CD4-positive, CD25-positive, alpha-beta regulatory T cell (primary cell): Measurements from ENCODE around the gene OXLD1. TPM values are rescaled to one million over a fixed set of nuclear protein-coding genes. Genes with fewer than 3 reads are reported as not detected.

Experiments
- ATAC-seq, 2 donors: fragments of 150-1000 bp; cut with Tn5 transposase; one replicate each; pipeline ENCODE4 v1.10.0; 2021; ENCODE audit warnings: low read depth in 2 of 2, moderate number of reproducible peaks in 2 of 2, moderate library complexity in 1 of 2
- DNase-seq, 3 donors: peaks; one replicate each; pipeline versions ENCODE4 v3.0.0 to v3.0.0-alpha.2; 2012 to 2022; ENCODE audit warnings: mixed read lengths in 1 of 3
- H3K27ac ChIP-seq: one replicate; pipeline ENCODE4 v1.7.0; 2013; ENCODE audit warnings: mild to moderate bottlenecking, low read length; ENCODE audit not compliant: insufficient read depth, poor library complexity, severe bottlenecking
- H3K27me3 ChIP-seq: one replicate; pipeline ENCODE4 v1.7.0; 2013; ENCODE audit warnings: low read length; ENCODE audit not compliant: control insufficient read depth, insufficient read depth
- H3K36me3 ChIP-seq: one replicate; pipeline ENCODE4 v1.7.0; 2013; ENCODE audit warnings: mild to moderate bottlenecking, low read length, moderate library complexity; ENCODE audit not compliant: control insufficient read depth, insufficient read depth
- H3K4me1 ChIP-seq: 2 replicates; pipeline ENCODE4 v1.7.0; 2013; ENCODE audit warnings: mild to moderate bottlenecking, low read length; ENCODE audit not compliant: insufficient read depth, control insufficient read depth, poor library complexity, severe bottlenecking
- H3K4me3 ChIP-seq: one replicate; pipeline ENCODE4 v1.7.0; 2013; ENCODE audit warnings: low read depth, mild to moderate bottlenecking, low read length, moderate library complexity
- H3K9me3 ChIP-seq, 2 experiments: 1 replicate in 1 of 2; 2 replicates in 1 of 2; pipeline ENCODE4 v1.7.0; 2013; ENCODE audit warnings: low read length in 2 of 2, mild to moderate bottlenecking in 1 of 2, moderate library complexity in 1 of 2; ENCODE audit not compliant: control insufficient read depth in 2 of 2
- H3K27ac Mint-ChIP-seq, 3 donors: one replicate each; pipeline ENCODE4 v1.8.0; 2020 to 2022; ENCODE audit warnings: mild to moderate bottlenecking in 3 of 3, mixed read lengths in 3 of 3, moderate library complexity in 2 of 3
- H3K27me3 Mint-ChIP-seq: one replicate; pipeline ENCODE4 v1.8.0; 2022; ENCODE audit warnings: mild to moderate bottlenecking, mixed read lengths
- H3K36me3 Mint-ChIP-seq: one replicate; pipeline ENCODE4 v1.8.0; 2020; ENCODE audit warnings: mixed read lengths
- H3K4me1 Mint-ChIP-seq, 4 donors: one replicate each; pipeline ENCODE4 v1.8.0; 2020 to 2022; ENCODE audit warnings: mixed read lengths in 4 of 4, mild to moderate bottlenecking in 1 of 4
- H3K4me3 Mint-ChIP-seq, 4 donors: one replicate each; pipeline ENCODE4 v1.8.0; 2020 to 2022; ENCODE audit warnings: mild to moderate bottlenecking in 4 of 4, mixed read lengths in 4 of 4, moderate library complexity in 3 of 4
- H3K9me3 Mint-ChIP-seq, 7 donors: one replicate each; pipeline ENCODE4 v1.8.0; 2020 to 2022; ENCODE audit warnings: mixed read lengths in 7 of 7, mild to moderate bottlenecking in 3 of 7, moderate library complexity in 2 of 7
- polyA plus RNA-seq, 4 donors: library from polyadenylated mRNA; unstranded; fragments of 300-500 nt; fragmentation: Illumina TruSeq; gene quantifications; one replicate each; pipeline ENCODE4 v1.2.3, GENCODE V29; 2021
- total RNA-seq: library from RNA; stranded (reverse); gene quantifications from one replicate; pipeline ENCODE4 v1.2.3, GENCODE V29; 2022

Gene OXLD1
- total and polyA plus RNA-seq, 5 donors from 2014 or later = 37.7 to 108 (median 83.4) TPM

DNA sequence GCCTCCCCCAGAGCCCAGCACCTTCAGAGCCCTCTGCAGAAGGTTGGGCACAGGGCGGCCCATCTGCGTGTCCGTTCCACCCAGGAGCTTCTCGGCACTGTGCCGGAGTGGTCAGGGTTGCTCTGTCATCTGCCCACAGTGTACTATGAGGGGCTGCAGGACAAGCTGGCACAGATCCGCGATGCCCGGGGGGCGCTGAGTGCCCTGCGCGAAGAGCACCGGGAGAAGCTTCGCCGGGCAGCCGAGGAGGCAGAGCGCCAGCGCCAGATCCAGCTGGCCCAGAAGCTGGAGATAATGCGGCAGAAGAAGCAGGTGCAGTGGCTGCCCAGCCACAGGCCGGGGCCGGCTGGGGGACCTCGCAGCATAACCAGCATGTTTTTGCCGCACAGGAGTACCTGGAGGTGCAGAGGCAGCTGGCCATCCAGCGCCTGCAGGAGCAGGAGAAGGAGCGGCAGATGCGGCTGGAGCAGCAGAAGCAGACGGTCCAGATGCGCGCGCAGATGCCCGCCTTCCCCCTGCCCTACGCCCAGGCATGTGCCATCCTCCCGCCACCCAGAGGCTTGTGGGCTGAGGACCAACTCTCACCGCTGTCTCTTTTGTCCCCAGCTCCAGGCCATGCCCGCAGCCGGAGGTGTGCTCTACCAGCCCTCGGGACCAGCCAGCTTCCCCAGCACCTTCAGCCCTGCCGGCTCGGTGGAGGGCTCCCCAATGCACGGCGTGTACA, 30.0 kb upstream of the OXLD1 start:
- Histone ChIP-seq H3K27me3 (no peaks in the 10 kb centered on the region), H3K4me1 (peaks cover 5% of the 10 kb centered on the region), H3K4me3 (no peak overlapping the region), H3K27ac (no peak overlapping the region), H3K36me3 (peaks cover 59% of the 10 kb centered on the region), H3K9me3 (no peaks in the 10 kb centered on the region)
- Mint-ChIP-seq H3K4me3 (no peak overlapping the region), H3K4me1 (peaks cover 0 to 7% (median 0%) of the 10 kb centered on the region in 4 donors), H3K27ac (no peak overlapping the region), H3K9me3 (no peaks in the 10 kb centered on the region), H3K27me3 (no peaks in the 10 kb centered on the region), H3K36me3 (peaks cover 9% of the 10 kb centered on the region)
- ATAC-seq (no peak), DNase-seq (no peak)

DNA sequence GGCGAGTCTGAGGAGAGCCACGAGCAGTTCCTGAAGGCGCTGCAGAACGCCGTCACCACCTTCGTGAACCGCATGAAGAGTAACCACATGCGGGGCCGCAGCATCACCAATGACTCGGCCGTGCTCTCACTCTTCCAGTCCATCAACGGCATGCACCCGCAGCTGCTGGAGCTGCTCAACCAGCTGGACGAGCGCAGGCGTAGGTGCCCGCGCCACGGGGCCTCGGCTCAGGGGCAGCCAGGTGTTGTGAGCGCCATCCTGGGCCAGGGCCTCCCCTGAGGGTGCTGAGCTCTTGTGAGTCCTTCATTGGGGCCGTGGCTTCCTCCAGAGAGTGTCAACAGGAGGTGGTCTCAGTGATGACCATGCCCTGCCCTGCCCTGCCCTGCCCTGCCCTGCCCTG, 29.4 kb upstream of the OXLD1 start:
- no peaks in the 10 kb centered on the region for H3K9me3 ChIP-seq
- no peak overlapping the region for H3K4me3 ChIP-seq
- H3K9me3 Mint-ChIP-seq = no peaks in the 10 kb centered on the region
- H3K27ac ChIP-seq = no peak overlapping the region
- no peaks in the 10 kb centered on the region for H3K27me3 ChIP-seq
- H3K36me3 Mint-ChIP-seq = peaks cover 12% of the 10 kb centered on the region
- no peaks in the 10 kb centered on the region for H3K4me1 ChIP-seq
- H3K27me3 Mint-ChIP-seq = no peaks in the 10 kb centered on the region
- no peak overlapping the region for H3K4me3 Mint-ChIP-seq
- no peak for ATAC-seq
- H3K36me3 ChIP-seq = peaks cover 65% of the 10 kb centered on the region
- H3K27ac Mint-ChIP-seq = no peak overlapping the region
- H3K4me1 Mint-ChIP-seq = peaks cover 0 to 2% (median 0%) of the 10 kb centered on the region in 4 donors
- DNase-seq = no peak

DNA sequence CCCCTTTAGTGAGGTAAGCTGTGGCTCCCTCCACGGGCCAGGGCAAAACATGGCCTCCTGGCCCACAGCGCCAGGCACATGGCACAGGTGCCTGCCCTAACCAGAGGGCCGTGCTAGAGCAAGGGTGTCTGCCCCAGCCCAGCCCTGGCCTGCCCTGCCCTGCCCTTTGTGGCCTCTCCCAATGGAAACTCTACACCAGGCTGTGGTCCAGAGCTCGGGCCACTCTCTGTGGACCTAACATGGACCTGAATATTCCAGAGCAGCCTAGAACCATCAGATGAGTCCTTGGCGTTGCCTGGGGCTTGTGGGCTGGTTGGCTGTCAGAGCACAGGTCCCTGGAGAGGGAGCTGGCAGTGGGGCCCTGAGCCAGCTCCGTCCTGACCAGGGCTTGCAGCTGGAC, 28.8 kb upstream of the OXLD1 start:
- Mint-ChIP-seq H3K4me1 (peaks cover 0 to under 1% (median 0%) of the 10 kb centered on the region in 4 donors), H3K27me3 (no peaks in the 10 kb centered on the region), H3K4me3 (no peak overlapping the region), H3K9me3 (no peaks in the 10 kb centered on the region), H3K36me3 (peaks cover 12% of the 10 kb centered on the region), H3K27ac (no peak overlapping the region)
- H3K9me3 ChIP-seq = no peaks in the 10 kb centered on the region
- peaks cover 68% of the 10 kb centered on the region for H3K36me3 ChIP-seq
- H3K4me3 ChIP-seq = no peak overlapping the region
- no peaks in the 10 kb centered on the region for H3K27me3 ChIP-seq
- DNase-seq (no peak), ATAC-seq (no peak)
- H3K4me1 ChIP-seq = no peaks in the 10 kb centered on the region
- H3K27ac ChIP-seq = no peak overlapping the region

DNA sequence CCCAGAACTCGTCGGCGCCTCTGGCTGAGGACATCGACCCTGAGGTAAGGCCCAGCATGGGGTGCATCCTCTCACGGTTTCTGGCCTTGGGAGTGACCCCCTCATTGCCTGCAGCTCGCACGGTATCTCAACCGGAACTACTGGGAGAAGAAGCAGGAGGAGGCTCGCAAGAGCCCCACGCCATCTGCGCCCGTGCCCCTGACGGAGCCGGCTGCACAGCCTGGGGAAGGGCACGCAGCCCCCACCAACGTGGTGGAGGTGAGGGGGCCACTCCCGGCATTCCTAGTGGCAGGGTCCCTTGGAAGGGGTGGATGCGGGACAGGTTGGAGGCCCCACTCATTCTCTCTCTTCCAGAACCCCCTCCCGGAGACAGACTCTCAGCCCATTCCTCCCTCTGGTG, 28.4 kb upstream of the OXLD1 start:
- H3K4me1 ChIP-seq = no peaks in the 10 kb centered on the region

DNA sequence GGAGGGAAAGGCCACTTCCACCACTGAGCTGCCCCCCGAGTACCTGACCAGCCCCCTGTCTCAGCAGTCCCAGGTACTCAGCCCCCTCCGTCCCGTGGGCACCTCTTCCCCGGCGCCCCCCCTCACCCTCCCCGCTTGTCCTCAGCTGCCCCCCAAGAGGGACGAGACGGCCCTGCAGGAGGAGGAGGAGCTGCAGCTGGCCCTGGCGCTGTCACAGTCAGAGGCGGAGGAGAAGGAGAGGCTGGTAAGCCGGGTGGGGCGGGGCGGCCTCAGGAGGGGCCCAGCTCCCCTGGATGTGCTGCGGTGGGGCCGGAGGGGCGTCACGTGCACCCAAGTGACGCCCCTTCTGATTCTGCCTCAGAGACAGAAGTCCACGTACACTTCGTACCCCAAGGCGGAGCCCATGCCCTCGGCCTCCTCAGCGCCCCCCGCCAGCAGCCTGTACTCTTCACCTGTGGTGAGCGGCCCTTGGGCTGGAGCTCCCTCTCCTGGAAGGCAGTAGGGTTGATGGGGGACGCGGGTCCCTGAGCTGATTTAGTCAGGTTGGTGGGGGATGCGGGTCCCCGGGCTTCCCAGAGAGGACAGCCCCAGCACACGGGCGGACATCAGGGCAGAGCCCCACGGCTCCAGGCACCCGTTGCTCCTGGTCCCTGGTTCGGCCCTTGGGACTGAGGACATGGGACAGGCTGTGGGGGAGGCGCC, 27.3 kb upstream of the OXLD1 start:
- Mint-ChIP-seq H3K27ac (no peak overlapping the region), H3K27me3 (no peaks in the 10 kb centered on the region), H3K36me3 (peaks cover 10% of the 10 kb centered on the region), H3K4me3 (no peak overlapping the region), H3K4me1 (peaks cover 0 to 8% (median 0%) of the 10 kb centered on the region in 4 donors), H3K9me3 (no peaks in the 10 kb centered on the region)
- H3K4me1 ChIP-seq = no peaks in the 10 kb centered on the region
- H3K4me3 ChIP-seq = no peak overlapping the region
- H3K9me3 ChIP-seq = no peaks in the 10 kb centered on the region
- H3K36me3 ChIP-seq = peaks cover 76% of the 10 kb centered on the region
- H3K27me3 ChIP-seq = no peaks in the 10 kb centered on the region
- DNase-seq (no peak), ATAC-seq (no peak)
- no peak overlapping the region for H3K27ac ChIP-seq

More for the DNA sequence above, 28.4 kb upstream of the OXLD1 start:
- H3K27me3 ChIP-seq = no peaks in the 10 kb centered on the region
- Mint-ChIP-seq H3K4me3 (no peak overlapping the region), H3K4me1 (peaks cover 0 to 4% (median 0%) of the 10 kb centered on the region in 4 donors), H3K36me3 (peaks cover 12% of the 10 kb centered on the region), H3K27ac (no peak overlapping the region), H3K9me3 (no peaks in the 10 kb centered on the region), H3K27me3 (no peaks in the 10 kb centered on the region)
- H3K9me3 ChIP-seq = no peaks in the 10 kb centered on the region
- DNase-seq = no peak
- H3K27ac ChIP-seq = no peak overlapping the region
- H3K4me3 ChIP-seq = no peak overlapping the region
- peaks cover 72% of the 10 kb centered on the region for H3K36me3 ChIP-seq
- ATAC-seq = no peak

DNA sequence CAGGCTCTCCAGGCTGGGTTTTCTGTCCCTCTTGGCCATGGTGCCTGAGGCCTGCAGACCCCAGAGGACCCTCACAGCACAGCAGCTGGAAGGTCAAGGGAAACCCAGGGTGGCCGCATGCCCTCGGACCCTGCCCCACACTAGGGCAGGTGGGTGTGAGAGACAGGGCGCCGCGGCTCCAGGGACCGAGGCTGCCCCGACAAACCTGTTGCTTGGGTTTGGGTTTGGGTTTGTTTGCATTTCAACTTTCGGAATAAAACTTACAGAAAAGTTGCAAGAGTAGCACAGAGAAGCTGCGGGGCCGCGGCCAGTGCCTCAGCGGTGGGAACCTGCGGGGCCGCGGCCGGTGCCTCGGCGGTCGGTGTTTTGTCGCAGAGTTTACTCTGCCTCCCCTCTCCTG, 25.2 kb upstream of the OXLD1 start:
- Histone ChIP-seq H3K4me1 (no peaks in the 10 kb centered on the region), H3K27me3 (no peaks in the 10 kb centered on the region), H3K36me3 (peaks cover 79% of the 10 kb centered on the region), H3K4me3 (no peak overlapping the region), H3K9me3 (no peaks in the 10 kb centered on the region), H3K27ac (no peak overlapping the region)
- H3K4me1 Mint-ChIP-seq = peaks cover 0 to 14% (median 0%) of the 10 kb centered on the region in 4 donors
- H3K27ac Mint-ChIP-seq = no peak overlapping the region
- no peak for DNase-seq
- H3K36me3 Mint-ChIP-seq = peaks cover 7% of the 10 kb centered on the region
- ATAC-seq = no peak
- no peak overlapping the region for H3K4me3 Mint-ChIP-seq
- no peaks in the 10 kb centered on the region for H3K27me3 Mint-ChIP-seq
- no peaks in the 10 kb centered on the region for H3K9me3 Mint-ChIP-seq

DNA sequence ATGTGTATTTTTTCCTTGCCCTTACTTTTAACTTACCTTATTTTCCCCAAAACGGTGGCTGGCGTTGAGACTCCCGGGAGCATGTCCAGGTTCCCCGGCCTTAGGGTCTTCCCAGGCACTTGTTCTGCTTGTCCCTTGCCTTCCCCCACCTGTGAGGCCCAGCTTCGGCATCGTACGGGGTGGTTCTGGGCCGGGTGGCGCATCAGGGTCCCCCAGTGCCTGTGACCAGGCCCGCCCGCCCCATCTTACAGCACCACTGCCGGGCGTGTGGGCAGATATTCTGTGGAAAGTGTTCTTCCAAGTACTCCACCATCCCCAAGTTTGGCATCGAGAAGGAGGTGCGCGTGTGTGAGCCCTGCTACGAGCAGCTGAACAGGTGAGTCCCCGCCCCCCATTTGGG, 24.8 kb upstream of the OXLD1 start:
- Mint-ChIP-seq H3K27me3 (no peaks in the 10 kb centered on the region), H3K27ac (peak overlapping the region in 1 of 3 donors; percentile 49), H3K4me1 (peaks cover 0 to 16% (median under 1%) of the 10 kb centered on the region in 4 donors), H3K4me3 (no peak overlapping the region), H3K9me3 (no peaks in the 10 kb centered on the region), H3K36me3 (peaks cover 10% of the 10 kb centered on the region)
- Histone ChIP-seq H3K36me3 (peaks cover 79% of the 10 kb centered on the region), H3K27ac (no peak overlapping the region), H3K4me1 (no peaks in the 10 kb centered on the region), H3K9me3 (no peaks in the 10 kb centered on the region), H3K27me3 (no peaks in the 10 kb centered on the region), H3K4me3 (no peak overlapping the region)
- ATAC-seq (no peak), DNase-seq (no peak)
